HG03060 (cell line): ENCODE results near the gene TMC6.
"Not testable (repeated sequence)": the region's sequence is repeated elsewhere in the genome, so short reads cannot be mapped to it uniquely, and the experiment has no call there.

Experiments used
- ATAC-seq: cut with Tn5 transposase; IDR thresholded peaks from one replicate; pipeline ENCODE4 v1.9.1; 2021; ENCODE audit warnings: low read depth, moderate number of reproducible peaks; ENCODE audit not compliant: unreplicated experiment

Gene TMC6

GRCh38 chr17:78082355-78082872, 46.1 kb downstream of the TMC6 start:
- not testable (repeated sequence) for ATAC-seq

GRCh38 chr17:78081551-78081950, 47.0 kb downstream of the TMC6 start:
- no peak for ATAC-seq

- no peak for ATAC-seq
These were observed 49.3 kb downstream of the TMC6 start for GRCh38 chr17:78079253-78079652.

DNA sequence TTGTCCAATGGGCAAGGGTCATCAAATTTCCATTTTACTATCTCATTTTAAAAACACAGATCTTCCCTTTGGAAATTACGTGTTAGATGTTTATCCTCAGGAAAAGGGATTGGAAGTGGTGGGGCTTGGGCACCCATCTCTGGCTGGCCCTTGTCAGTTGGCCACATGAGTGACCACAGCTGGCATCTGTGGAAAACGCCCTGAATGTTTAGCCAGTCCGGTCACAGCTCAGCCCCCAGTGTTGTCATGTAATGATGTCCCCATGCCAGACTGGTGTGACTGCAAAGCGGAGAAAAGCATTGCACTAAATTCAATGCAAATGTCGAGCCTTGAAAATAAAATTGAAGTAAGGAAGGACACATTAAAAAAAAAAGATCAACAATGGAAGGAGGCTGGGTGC, 53.0 kb downstream of the TMC6 start:
- no peak for ATAC-seq

DNA sequence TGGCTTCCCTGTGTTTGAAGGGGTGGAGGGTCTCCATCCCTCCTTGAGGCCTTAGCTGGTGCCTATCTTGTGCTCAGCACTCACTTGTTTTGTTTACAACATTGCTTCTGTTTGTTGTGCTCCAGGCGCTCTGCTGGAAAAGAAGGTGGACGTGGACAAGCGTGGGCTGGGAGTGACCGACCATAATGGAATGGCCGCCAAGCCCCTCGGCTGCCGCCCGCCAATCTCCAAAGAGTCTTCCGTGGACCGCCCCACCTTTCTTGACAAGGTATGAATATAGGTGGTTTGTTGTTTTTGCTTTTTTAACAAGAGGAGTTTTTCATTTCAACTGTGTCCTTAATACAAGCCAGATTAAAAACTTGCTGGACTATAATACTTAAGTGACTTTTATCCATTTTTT, 53.5 kb downstream of the TMC6 start:
- no peak for ATAC-seq

GRCh38 chr17:78072961-78073360, 55.6 kb downstream of the TMC6 start:
- ATAC-seq: no peak

- no peak for ATAC-seq
These were observed 58.9 kb downstream of the TMC6 start for GRCh38 chr17:78069695-78070094.

DNA sequence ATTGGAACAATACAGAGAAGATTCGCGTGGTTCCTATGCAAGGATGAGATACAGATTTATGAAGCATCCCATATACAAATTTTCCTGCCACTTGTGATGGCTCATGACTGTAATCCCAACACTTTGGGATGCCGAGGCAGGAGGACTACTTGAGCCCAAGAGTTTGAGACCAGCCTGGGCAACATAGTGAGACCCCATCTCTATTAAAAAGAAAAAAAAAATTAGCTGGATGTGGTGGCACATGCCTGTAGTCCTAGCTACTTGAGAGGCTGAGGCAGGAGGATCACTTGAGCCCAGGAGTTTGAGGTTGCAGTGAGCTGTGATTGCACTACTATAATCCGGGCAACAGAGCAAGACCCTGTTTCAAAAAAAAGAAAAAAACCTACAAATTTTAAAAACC, 61.6 kb downstream of the TMC6 start:
- ATAC-seq: not testable (repeated sequence)

DNA sequence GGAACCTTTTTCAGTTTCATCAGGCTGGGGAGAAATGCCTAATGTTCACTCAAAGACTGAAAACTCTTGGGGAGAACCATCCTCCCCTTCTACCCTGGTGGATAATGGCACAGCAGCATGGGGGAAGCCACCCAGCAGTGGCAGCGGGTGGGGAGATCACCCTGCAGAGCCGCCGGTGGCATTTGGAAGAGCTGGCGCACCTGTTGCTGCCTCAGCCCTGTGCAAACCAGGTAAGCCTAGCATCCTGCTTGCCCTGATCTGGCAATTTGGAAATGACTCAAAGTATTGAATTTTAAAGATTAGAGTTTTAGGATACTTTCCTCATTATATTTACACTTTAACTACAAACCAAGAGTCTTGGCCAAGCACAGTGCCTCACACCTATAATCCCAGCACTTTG, 63.8 kb downstream of the TMC6 start:
- ATAC-seq: no peak

DNA sequence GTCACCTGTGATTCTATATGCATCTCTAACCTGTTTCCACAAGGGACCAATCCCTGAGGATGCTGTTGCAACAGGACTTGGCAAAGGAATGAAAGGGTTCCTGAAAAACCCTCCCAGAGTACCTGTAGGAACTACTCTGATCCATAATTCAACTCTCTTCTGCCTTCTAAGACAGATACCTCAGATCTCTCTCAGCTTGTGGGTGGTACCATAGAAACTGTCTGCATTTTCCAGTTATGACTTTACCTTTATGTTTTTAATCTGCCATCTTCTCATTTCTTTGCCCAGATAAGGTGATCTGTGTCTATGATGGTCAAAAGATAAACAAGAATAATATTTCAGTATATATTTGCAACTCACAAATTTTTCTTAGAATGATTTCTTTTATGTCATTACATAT, 65.1 kb downstream of the TMC6 start:
- no peak for ATAC-seq

DNA sequence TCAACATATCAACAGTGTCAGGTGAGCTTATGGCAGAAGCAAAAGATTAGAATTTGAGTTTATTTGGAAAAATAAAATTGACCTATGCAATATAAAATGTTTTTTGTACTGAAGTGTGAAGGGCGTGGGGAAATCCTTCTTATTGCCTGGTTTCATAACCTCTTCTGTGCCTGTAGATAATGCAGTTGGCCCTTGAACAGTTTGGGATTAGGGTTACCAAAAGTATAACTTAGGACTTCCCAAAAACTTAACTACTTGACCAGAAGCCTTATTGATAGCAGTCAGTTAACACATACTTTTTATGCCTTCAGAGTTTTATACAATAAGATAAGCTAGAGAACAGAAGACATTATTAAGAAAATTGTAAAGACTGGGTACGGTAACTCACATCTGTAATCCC, 66.0 kb downstream of the TMC6 start:
- no peak for ATAC-seq
